HG03108 (cell line): ENCODE results near the gene RIOK3.
"Not testable (repeated sequence)": the region's sequence is repeated elsewhere in the genome, so short reads cannot be mapped to it uniquely, and the experiment has no call there.

Source experiments
- ATAC-seq: cut with Tn5 transposase; IDR thresholded peaks from one replicate; pipeline ENCODE4 v1.9.1; 2021; ENCODE audit warnings: moderate library complexity; ENCODE audit not compliant: unreplicated experiment

RIOK3 gene

GRCh38 chr18:23450022-23450421, 3.1 kb upstream of the RIOK3 start:
- no peak for ATAC-seq

GRCh38 chr18:23451011-23451410, 2.1 kb upstream of the RIOK3 start:
- no peak for ATAC-seq

GRCh38 chr18:23451491-23451890, 1.6 kb upstream of the RIOK3 start:
- ATAC-seq: no peak

DNA sequence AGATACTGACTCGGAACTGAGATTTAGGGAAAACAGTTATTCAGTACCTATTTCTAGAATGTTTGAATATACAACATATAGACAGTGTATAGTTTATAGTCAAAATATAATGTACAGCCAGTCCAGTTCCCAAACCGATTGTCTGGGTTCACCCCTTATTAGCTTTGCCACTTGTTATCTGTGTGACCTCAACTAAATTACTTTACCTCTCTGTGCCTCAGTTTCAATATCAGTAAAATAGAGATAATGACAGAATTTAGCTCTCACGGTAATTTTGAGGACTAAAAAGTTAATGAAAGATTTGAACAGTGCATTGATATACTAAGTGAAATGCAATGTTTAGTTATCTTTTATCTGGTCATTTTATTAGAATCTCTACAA, 750 bp upstream of the RIOK3 start:
- ATAC-seq: no peak

DNA sequence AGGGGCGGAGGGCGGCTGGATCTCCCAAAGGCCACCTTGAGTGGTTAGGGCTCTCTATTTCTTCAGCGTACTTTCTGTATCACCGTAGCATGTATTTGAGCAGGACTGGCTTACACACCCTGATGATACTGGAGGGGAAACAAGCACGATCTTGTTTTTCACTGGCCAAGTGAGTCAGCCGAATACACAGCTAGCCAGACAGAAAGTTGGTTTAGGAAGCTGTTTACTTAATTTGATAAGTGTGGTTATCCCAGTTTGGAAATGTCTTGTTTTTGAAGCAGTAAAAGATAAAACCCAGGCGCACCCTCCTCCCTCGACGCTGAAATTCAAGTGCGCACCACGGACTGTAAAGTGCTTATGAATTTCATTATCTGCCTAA, 582 bp downstream of the RIOK3 start:
- no peak for ATAC-seq

DNA sequence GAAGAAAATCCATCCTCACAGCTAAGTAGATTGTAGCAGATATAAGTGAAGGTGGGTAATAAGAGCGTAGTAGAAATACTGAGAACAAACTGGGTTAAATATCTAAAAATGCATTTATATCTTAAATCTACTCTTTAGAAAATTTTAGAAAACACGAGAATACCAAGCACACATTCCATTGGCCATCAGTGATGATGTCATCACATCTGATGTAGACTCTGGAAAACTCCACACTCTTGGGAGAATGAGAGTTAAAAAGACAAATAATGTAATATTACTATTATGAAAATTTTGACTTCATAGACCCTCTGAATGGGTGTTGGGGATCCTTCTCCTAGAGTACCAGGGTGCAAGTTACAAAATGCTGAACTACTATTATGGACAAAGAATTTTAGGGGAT, 3.7 kb downstream of the RIOK3 start:
- no peak for ATAC-seq

GRCh38 chr18:23458830-23459529, 5.9 kb downstream of the RIOK3 start:
- ATAC-seq: no peak

- ATAC-seq: no peak
These were observed 6.4 kb downstream of the RIOK3 start for GRCh38 chr18:23459530-23459921.

DNA sequence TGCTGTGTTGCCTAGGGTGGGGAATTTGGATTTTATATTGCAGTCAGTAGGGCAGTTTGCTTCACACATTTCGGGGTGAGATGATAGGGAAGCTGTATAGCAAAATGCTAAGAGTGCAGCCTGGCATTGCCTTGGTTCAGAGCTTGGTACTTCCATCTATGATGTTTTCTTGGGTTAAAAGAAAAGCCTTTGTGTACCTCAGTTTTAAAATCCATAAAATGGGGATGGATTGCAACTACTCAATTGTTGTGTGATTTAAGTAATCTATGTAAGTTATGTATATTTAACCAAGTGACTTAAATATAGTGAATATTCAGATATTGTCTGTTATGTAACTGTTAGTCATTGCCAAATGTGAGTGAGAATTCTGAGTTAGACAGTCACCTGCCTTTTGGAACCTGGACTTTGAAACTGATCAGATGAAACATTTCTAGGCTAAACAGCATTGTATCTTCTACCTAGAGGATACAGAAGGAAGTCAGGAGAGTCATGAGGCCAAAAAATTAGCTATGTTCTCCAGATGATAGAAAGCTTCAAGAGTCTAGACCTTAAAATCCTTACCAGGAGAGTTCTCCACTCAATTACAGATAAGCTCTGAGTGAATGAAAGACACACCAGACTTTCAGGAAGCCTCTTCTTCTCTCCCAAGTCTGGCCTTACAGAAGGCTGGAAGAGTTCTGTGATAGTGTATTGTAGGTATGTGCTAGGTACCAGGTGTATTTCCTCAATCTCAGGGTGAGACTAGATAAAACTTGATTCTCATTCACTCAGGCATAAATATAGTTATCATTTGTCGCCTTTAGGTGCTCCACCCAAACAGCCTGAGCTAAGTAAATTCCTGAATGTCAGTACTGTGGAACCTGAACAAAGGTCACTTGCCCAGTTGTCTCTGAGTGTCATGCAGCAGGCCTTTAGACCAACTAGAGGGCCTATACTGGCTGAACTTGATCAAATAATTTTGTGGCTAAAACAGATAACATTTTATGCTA, 7.5 kb downstream of the RIOK3 start:
- ATAC-seq: no peak

GRCh38 chr18:23462876-23463275, 9.8 kb downstream of the RIOK3 start:
- no peak for ATAC-seq

- no peak for ATAC-seq
These were observed 15.8 kb downstream of the RIOK3 start for GRCh38 chr18:23468753-23469459.

- no peak for ATAC-seq
These were observed 17.7 kb downstream of the RIOK3 start for GRCh38 chr18:23470620-23471387.

DNA sequence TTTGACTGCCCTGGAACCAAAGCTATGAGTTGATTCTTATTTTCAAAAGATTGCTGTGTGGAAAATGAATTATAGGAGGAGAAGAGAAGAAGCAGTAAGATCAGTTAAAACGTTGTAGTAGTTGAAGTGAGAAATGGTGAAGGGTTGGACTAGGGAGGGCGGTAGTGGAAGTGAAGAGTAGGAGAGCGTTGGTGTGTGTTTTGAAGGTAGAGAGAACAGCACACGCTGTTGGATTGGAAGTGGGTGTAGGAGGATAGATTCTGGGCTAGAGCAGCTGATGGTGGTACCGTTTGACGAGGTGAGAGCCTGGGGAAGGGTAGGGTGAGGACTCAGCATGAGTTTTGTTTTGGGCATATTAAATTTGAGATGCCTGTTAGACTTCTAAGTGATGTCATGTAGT, 18.4 kb downstream of the RIOK3 start:
- ATAC-seq: no peak

GRCh38 chr18:23479829-23480505, 26.9 kb downstream of the RIOK3 start:
- no peak for ATAC-seq

GRCh38 chr18:23484561-23485182, 31.6 kb downstream of the RIOK3 start:
- no peak for ATAC-seq

DNA sequence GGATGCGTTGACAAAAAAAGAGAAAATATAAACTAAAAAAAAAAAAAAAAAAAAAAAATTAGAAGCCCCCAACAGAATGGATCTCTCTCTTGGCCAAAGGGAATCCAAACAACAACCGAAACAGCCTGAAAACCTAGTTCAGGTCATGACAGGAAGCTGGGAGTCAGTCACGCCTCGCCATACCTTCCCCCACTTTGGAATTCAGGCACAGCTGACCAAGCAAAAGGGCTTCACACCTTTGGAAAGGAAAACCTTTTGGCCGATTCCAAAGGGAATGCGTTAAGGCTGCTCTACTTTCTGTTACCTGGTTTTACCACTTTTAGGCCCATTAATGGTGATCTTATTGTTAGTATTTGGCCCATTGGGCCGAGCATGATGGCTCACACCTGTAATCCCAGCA, 32.3 kb downstream of the RIOK3 start:
- no peak for ATAC-seq

DNA sequence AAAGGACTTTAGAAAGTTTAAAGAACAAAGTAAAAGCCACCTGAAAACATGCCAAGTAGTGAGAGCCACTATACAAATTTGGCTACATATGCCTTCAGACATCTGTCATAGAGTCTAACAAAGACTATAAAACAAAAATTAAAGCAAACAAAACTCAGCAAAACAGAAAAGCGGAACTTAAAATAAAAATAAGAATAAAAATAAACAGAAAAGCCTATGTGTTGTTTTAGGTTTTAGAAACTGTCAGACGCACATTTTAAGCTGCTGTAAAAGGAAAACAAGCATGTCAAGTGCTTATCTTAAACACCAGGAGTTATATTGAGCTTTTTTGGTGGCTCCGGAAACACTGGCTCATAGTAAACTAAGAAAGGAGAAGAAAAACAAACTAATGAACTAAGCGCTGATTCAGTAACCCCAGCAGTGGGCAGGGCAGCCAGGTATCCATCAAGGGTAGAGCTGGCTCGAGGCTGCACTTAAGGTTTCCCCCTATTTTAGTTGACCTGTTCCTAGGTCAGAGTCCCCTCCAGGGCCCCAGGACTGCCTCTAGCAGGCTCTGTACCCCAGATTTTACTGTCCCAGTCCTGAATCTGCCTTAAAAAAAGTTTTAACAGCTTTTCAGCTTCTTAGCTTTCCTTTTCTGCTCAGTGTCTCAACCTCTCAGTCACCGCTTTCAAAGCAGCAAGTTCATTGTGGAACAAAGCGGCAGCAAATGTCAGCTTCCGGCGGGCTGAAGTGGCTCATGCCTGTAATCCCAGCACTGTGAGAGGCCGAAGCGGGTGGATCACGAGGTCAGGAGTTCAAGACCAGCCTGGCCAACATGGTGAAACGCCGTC, 34.9 kb downstream of the RIOK3 start:
- peak; percentile 73 for ATAC-seq

- not testable (repeated sequence) for ATAC-seq
These were observed 36.5 kb downstream of the RIOK3 start for GRCh38 chr18:23489586-23489985.

GRCh38 chr18:23493654-23494053, 40.6 kb downstream of the RIOK3 start:
- ATAC-seq: no peak
